Measurements from ENCODE around the gene WBP1.

Gene WBP1

DNA sequence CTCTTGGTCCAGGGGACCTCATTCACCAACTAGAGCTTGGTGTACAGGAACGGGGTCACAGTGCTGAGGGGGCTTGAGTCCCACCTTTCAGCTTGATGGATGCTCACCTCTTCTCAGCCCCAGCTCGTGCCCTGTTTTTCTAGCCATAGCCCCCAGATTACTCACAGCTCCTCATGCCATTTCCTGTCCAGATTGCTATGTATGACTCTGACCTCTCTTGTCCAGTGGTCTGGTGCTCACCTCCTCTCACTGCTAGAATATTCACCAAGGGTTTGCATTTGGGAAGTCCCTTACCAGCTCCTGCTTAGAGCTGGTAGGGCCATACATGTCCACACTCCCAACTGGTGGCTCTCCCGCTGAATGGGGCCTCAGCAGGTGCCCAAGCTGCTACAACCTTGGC lies 35.3 kb downstream of the WBP1 start:
- DNase-seq, result no peak
- Histone ChIP-seq H3K36me3 (peaks cover 32 to 57% (median 42%) of the 10 kb centered on the region in 3 donors), H3K9me3 (no peaks in the 10 kb centered on the region), H3K4me1 (peaks cover 0 to 13% (median 12%) of the 10 kb centered on the region in 4 donors), H3K27me3 (peaks cover 0 to 19% of the 10 kb centered on the region in 2 donors), H3K4me3 (no peak overlapping the region), H3K27ac (no peak overlapping the region)
- intact Hi-C loops (cut with DNase I; ENCODE audit: low total_unique reads), result no loop called here
- TF ChIP-seq, protein P1, sequence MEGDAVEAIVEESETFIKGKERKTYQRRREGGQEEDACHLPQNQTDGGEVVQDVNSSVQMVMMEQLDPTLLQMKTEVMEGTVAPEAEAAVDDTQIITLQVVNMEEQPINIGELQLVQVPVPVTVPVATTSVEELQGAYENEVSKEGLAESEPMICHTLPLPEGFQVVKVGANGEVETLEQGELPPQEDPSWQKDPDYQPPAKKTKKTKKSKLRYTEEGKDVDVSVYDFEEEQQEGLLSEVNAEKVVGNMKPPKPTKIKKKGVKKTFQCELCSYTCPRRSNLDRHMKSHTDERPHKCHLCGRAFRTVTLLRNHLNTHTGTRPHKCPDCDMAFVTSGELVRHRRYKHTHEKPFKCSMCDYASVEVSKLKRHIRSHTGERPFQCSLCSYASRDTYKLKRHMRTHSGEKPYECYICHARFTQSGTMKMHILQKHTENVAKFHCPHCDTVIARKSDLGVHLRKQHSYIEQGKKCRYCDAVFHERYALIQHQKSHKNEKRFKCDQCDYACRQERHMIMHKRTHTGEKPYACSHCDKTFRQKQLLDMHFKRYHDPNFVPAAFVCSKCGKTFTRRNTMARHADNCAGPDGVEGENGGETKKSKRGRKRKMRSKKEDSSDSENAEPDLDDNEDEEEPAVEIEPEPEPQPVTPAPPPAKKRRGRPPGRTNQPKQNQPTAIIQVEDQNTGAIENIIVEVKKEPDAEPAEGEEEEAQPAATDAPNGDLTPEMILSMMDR (IDR thresholded peaks at IDR 0.05), result no peak

DNA sequence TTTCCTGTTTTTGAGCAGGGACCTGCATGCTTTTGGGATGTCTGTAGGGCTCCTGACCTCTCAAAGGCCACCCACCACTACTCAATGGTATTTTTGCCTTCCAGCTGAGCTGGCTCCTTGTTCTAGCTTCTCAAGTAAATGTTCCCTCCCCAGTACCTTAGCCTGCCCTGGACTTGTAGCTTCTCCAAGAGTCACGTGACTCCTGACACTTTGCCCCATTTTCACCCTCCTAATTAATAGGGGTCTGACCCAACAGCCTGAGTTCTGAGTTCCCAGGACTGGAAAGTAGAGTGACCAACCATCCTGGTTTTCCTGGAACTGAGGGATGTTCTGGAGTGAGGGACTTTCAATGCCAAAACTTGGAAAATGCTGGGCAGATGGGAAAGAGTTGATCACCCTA lies 37.2 kb downstream of the WBP1 start:
- Histone ChIP-seq H3K9me3 (no peaks in the 10 kb centered on the region), H3K36me3 (peaks cover 27 to 42% (median 34%) of the 10 kb centered on the region in 3 donors), H3K4me3 (no peak overlapping the region), H3K27ac (no peak overlapping the region), H3K4me1 (peaks cover 0 to 26% (median 25%) of the 10 kb centered on the region in 4 donors), H3K27me3 (peaks cover 0 to 38% of the 10 kb centered on the region in 2 donors)
- intact Hi-C loops (cut with DNase I; ENCODE audit: low total_unique reads), result no loop called here
- TF ChIP-seq, protein P1 (IDR thresholded peaks at IDR 0.05), result no peak
- DNase-seq, result no peak

DNA sequence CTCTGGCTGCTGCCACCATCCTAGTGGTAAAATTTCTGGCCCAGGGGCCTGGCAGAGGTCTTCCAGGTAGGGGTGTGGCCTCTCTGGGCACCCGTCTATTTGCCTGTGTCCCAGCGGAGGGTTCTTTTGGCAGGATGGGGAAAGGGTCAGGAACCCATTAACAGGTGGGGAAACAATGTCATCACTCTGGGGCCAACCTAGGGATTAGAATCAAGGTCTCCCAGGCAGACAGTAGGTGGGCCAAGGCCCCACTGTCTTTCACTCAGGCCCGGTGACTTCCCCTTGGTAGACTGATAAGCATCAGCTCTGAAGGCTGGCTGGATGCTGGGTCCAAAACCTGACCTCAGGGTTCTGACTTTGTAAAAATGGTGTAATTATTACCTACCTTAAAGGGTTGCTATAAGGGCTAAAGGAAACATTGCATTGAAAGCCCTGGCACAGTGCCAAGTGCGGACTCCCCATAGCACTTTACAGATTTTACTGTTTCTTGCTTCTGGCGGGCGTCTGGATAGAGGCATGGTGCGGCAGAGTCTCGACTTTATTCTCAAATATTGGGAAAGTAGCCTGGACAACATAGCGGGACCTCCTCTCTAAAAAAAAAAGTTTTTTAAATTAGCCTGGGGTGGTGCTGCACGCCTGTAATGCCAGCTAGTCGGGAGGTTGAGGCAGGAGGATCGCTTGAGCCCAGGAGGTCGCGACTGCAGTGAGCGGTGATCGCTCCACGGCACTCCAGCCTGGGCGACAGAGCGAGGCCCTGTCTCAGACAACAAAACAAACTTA lies 38.9 kb downstream of the WBP1 start:
- DNase-seq, result no peak
- H3K9me3 ChIP-seq, result no peaks in the 10 kb centered on the region
- peaks cover 0 to 26% (median 25%) of the 10 kb centered on the region in 4 donors for H3K4me1 ChIP-seq
- intact Hi-C loops (cut with DNase I; ENCODE audit: low total_unique reads), result no loop called here
- no peak overlapping the region for H3K27ac ChIP-seq
- H3K27me3 ChIP-seq, result peaks cover 0 to 55% of the 10 kb centered on the region in 2 donors
- peaks cover 10 to 24% (median 17%) of the 10 kb centered on the region in 3 donors for H3K36me3 ChIP-seq
- H3K4me3 ChIP-seq, result no peak overlapping the region
- TF ChIP-seq, protein P1 (IDR thresholded peaks at IDR 0.05), result no peak

DNA sequence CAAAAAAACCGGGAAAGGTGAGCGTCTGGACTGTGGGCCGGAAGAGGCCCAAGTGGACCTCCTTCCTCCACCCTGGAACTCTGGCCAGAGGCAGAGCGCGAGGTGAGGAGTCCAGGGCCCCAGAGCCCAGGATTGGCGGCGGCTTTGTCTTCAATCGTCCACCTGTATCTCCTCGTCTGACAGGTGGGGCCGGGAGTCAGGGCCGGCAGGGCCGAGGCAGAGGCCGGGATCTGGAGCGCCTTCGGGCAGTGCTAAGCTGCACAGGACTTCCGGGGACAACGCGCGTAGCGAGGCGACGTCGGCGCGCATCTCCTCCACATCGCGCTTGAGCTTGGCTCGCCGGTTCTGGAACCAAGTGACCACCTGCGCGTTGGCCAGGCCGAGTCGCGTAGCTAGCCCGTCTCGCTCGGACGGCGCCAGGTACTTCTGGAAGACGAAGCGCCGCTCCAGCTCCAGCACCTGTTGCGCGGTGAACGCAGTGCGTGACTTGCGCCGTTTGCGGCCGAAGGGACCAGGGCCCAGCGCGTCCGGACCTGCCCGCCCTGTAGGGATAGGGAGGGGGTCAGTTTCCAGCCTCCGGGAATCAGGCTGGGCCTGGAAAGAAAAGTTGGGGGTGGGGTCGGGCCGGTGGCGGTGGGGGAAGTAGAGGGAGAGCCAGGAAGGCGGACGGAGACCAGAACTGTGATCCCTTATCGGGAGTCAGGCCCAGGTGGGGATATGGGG lies 39.7 kb downstream of the WBP1 start:
- DNase-seq, result no peak
- no peaks in the 10 kb centered on the region for H3K9me3 ChIP-seq
- intact Hi-C loops (cut with DNase I; ENCODE audit: low total_unique reads), result no loop called here
- peaks cover 2 to 17% (median 9%) of the 10 kb centered on the region in 3 donors for H3K36me3 ChIP-seq
- H3K27ac ChIP-seq, result no peak overlapping the region
- peaks cover 0 to 32% (median 29%) of the 10 kb centered on the region in 4 donors for H3K4me1 ChIP-seq
- TF ChIP-seq, protein P1 (IDR thresholded peaks at IDR 0.05), result no peak
- peak overlapping the region; percentile 14 to 37 for H3K4me3 ChIP-seq
- peaks cover 0 to 63% of the 10 kb centered on the region in 2 donors for H3K27me3 ChIP-seq

DNA sequence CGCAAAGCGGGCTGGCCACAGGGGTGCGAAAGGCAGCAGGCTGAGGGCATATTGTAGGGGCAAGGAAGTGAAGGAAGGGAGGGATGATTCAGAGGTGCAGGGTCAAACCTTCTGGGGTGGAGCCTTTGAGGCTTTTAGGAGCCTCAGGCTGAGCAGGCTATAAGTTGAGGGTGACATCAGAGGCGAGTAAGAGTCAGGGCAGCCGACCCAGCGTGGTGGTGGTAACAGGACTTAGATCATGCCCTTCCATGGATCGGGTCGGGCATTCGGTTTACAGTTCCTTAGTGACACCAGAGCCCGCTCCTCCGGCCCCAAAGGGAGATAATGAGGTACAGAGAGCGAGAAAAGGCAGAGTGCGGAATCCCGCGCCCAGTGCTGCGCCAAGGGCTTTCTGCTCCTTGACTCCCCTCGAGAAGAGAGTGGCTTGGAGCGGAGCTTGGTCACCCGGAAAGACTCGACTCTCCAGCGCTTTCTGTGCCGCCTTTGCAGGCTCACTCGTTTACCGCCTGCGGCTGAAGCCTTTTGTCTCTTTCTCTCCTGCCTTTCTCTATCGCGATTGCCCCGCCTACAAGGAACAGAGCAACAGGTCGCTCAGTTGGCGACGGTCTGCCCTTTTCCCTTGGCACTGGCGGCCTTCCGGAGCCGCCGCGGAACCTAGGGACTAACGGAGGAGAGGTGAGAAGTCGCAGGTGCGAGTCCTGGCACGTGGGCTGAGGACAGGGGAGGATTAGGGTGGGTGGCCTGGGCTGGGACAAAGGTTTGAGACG lies 40.4 kb downstream of the WBP1 start:
- intact Hi-C loops (cut with DNase I; ENCODE audit: low total_unique reads), result no loop called here
- no peak for DNase-seq
- Histone ChIP-seq H3K4me3 (peak overlapping the region in 1 of 2 donors; percentile 37), H3K27me3 (peaks cover 0 to 68% of the 10 kb centered on the region in 2 donors), H3K9me3 (no peaks in the 10 kb centered on the region), H3K27ac (no peak overlapping the region), H3K4me1 (peaks cover 0 to 39% (median 33%) of the 10 kb centered on the region in 4 donors), H3K36me3 (peaks cover 0 to 9% (median 2%) of the 10 kb centered on the region in 3 donors)
- TF ChIP-seq, protein P1 (IDR thresholded peaks at IDR 0.05), result no peak
